H9 (cell line): ENCODE data around the gene KAT6B. TPM values are rescaled to one million over a fixed set of nuclear protein-coding genes. Genes with fewer than 3 reads are reported as not detected.

ENCODE experiments used
- DNase-seq: peaks from one replicate; pipeline ENCODE4 v3.0.0-alpha.2; 2017
- H2AFZ ChIP-seq: one replicate; pipeline ENCODE4 v1.6.1; 2013; ENCODE audit warnings: mild to moderate bottlenecking, low read length, control low read depth, moderate library complexity
- H2AK5ac ChIP-seq: 2 replicates; pipeline ENCODE4 v1.6.1; 2013; ENCODE audit warnings: low read length, control low read depth, mixed read lengths; ENCODE audit not compliant: insufficient read length
- H2BK120ac ChIP-seq: one replicate; pipeline ENCODE4 v1.6.1; 2013; ENCODE audit warnings: low read depth, mild to moderate bottlenecking, low read length, control low read depth, inconsistent platforms; ENCODE audit not compliant: poor library complexity, severe bottlenecking
- H2BK12ac ChIP-seq: 2 replicates; pipeline ENCODE4 v1.6.1; 2013; ENCODE audit warnings: low read length, control low read depth, mixed read lengths, low read depth; ENCODE audit not compliant: insufficient read length
- H2BK15ac ChIP-seq: 2 replicates; pipeline ENCODE4 v1.6.1; 2013; ENCODE audit warnings: low read depth, low read length, control low read depth
- H2BK20ac ChIP-seq: one replicate; pipeline ENCODE4 v1.6.1; 2013; ENCODE audit warnings: low read depth, mild to moderate bottlenecking, low read length, control low read depth, inconsistent platforms; ENCODE audit not compliant: poor library complexity, severe bottlenecking
- H2BK5ac ChIP-seq: 2 replicates; pipeline ENCODE4 v1.6.1; 2013; ENCODE audit warnings: low read length, control low read depth, mixed read lengths; ENCODE audit not compliant: insufficient read length
- H3K14ac ChIP-seq: 2 replicates; pipeline ENCODE4 v1.6.1; 2013; ENCODE audit warnings: low read length, control low read depth; ENCODE audit not compliant: insufficient read depth
- H3K18ac ChIP-seq: 2 replicates; pipeline ENCODE4 v1.6.1; 2013; ENCODE audit warnings: low read depth, mild to moderate bottlenecking, mixed read lengths, low read length, control low read depth; ENCODE audit not compliant: insufficient read length
- H3K23ac ChIP-seq: 2 replicates; pipeline ENCODE4 v1.6.1; 2013; ENCODE audit warnings: low read length, control low read depth, mixed read lengths, low read depth; ENCODE audit not compliant: insufficient read length
- H3K23me2 ChIP-seq: 2 replicates; pipeline ENCODE4 v1.6.1; 2013; ENCODE audit warnings: low read depth, mild to moderate bottlenecking, mixed read lengths, low read length, control low read depth; ENCODE audit not compliant: insufficient read length, poor library complexity, severe bottlenecking
- H3K27ac ChIP-seq: 2 replicates; pipeline ENCODE4 v1.5.1; 2013; ENCODE audit warnings: low read length, control low read depth, mixed read lengths, low read depth; ENCODE audit not compliant: insufficient read length
- H3K27me3 ChIP-seq: 2 replicates; pipeline ENCODE4 v1.6.1; 2013; ENCODE audit warnings: low read length, control low read depth, inconsistent platforms; ENCODE audit not compliant: insufficient read depth
- H3K4ac ChIP-seq: 2 replicates; pipeline ENCODE4 v1.6.1; 2013; ENCODE audit warnings: low read depth, mild to moderate bottlenecking, control low read depth, inconsistent platforms, low read length, moderate library complexity
- H3K4me1 ChIP-seq: 2 replicates; pipeline ENCODE4 v1.6.1; 2013; ENCODE audit warnings: low read length, control low read depth, inconsistent platforms; ENCODE audit not compliant: insufficient read depth
- H3K4me2 ChIP-seq: 2 replicates; pipeline ENCODE4 v1.6.1; 2013; ENCODE audit warnings: low read length, control low read depth, mixed read lengths; ENCODE audit not compliant: insufficient read length, insufficient read depth
- H3K56ac ChIP-seq: 2 replicates; pipeline ENCODE4 v1.6.1; 2013; ENCODE audit warnings: low read depth, mild to moderate bottlenecking, mixed read lengths, low read length, control low read depth; ENCODE audit not compliant: insufficient read length
- H3K79me1 ChIP-seq: 2 replicates; pipeline ENCODE4 v1.6.1; 2013; ENCODE audit warnings: low read depth, mild to moderate bottlenecking, moderate library complexity, low read length, control low read depth, inconsistent platforms; ENCODE audit not compliant: insufficient read depth, poor library complexity, severe bottlenecking
- H3K79me2 ChIP-seq: 2 replicates; pipeline ENCODE4 v1.6.1; 2013; ENCODE audit warnings: low read length, control low read depth, inconsistent platforms; ENCODE audit not compliant: insufficient read depth
- H3K9ac ChIP-seq: 2 replicates; pipeline ENCODE4 v1.6.1; 2013; ENCODE audit warnings: low read length, control low read depth, mixed read lengths; ENCODE audit not compliant: insufficient read length; ENCODE audit errors: extremely low read depth
- H3K9me3 ChIP-seq: one replicate; pipeline ENCODE4 v1.6.1; 2013; ENCODE audit warnings: low read depth, low read length, inconsistent platforms; ENCODE audit not compliant: control insufficient read depth
- H3T11ph ChIP-seq: one replicate; pipeline ENCODE4 v1.6.1; 2013; ENCODE audit warnings: mild to moderate bottlenecking, low read length, control low read depth, inconsistent platforms
- H4K20me1 ChIP-seq: one replicate; pipeline ENCODE4 v1.6.1; 2013; ENCODE audit not compliant: control insufficient read depth, insufficient read length, insufficient read depth
- H4K5ac ChIP-seq: 2 replicates; pipeline ENCODE4 v1.6.1; 2013; ENCODE audit warnings: low read depth, mild to moderate bottlenecking, mixed read lengths, low read length, control low read depth; ENCODE audit not compliant: insufficient read length
- H4K8ac ChIP-seq: replicated peaks from 2 replicates; pipeline ENCODE4 v1.6.1; 2013; ENCODE audit warnings: low read length, control low read depth, mixed read lengths, low read depth; ENCODE audit not compliant: insufficient read length
- H4K91ac ChIP-seq: 2 replicates; pipeline ENCODE4 v1.6.1; 2013; ENCODE audit warnings: low read depth, mild to moderate bottlenecking, moderate library complexity, mixed read lengths, low read length, control low read depth; ENCODE audit not compliant: insufficient read length
- H3K27ac Mint-ChIP-seq, 3 experiments: 2 replicates in 2 of 3; 3 replicates in 1 of 3; pipeline ENCODE4 v1.8.0; 2020 to 2021; ENCODE audit warnings: mixed read lengths in 3 of 3, mild to moderate bottlenecking in 1 of 3, moderate library complexity in 1 of 3
- H3K27me3 Mint-ChIP-seq: 2 replicates; pipeline ENCODE4 v1.8.0; 2021; ENCODE audit warnings: low read depth, mild to moderate bottlenecking, moderate library complexity, mixed read lengths
- H3K36me3 Mint-ChIP-seq, 3 experiments: 2 replicates in 2 of 3; 3 replicates in 1 of 3; pipeline ENCODE4 v1.8.0; 2020 to 2021; ENCODE audit warnings: low read depth in 3 of 3, mixed read lengths in 3 of 3; ENCODE audit not compliant: insufficient read depth in 1 of 3
- H3K4me1 Mint-ChIP-seq, 2 experiments: 2 replicates each; pipeline ENCODE4 v1.8.0; 2020; ENCODE audit warnings: mixed read lengths in 2 of 2
- H3K4me3 Mint-ChIP-seq, 2 experiments: 2 replicates in 1 of 2; 3 replicates in 1 of 2; pipeline ENCODE4 v1.8.0; 2020 to 2021; ENCODE audit warnings: mild to moderate bottlenecking in 2 of 2, mixed read lengths in 2 of 2, moderate library complexity in 1 of 2
- H3K9me3 Mint-ChIP-seq, 2 experiments: 2 replicates in 1 of 2; 3 replicates in 1 of 2; pipeline ENCODE4 v1.8.0; 2020; ENCODE audit warnings: mild to moderate bottlenecking in 2 of 2, mixed read lengths in 2 of 2, moderate library complexity in 1 of 2
- CTCF ChIP-seq: fragments of 200-600 bp; sonication (generic); conservative IDR thresholded peaks from 3 replicates; pipeline ENCODE4 v1.8.0; 2021; ENCODE audit warnings: antibody characterized with exemption, mild to moderate bottlenecking
- WGBS: extraction: QIAGEN DNeasy Blood & Tissue Kit; methylation state at CpG from one replicate; pipeline ENCODE4 v1.1.7; 2013; ENCODE audit warnings: missing lambda C conversion rate, low lambda C conversion rate, mixed read lengths; ENCODE audit not compliant: insufficient read length; ENCODE audit errors: extremely low coverage; 5-methylcytosine and 5-hydroxymethylcytosine counted together
- total RNA-seq: library from RNA; stranded (reverse); gene quantifications from 2 replicates; pipeline ENCODE4 v1.2.1, GENCODE V29; 2021

KAT6B gene
- total RNA-seq, 1 experiment from 2014 or later = 34.2 TPM

DNA sequence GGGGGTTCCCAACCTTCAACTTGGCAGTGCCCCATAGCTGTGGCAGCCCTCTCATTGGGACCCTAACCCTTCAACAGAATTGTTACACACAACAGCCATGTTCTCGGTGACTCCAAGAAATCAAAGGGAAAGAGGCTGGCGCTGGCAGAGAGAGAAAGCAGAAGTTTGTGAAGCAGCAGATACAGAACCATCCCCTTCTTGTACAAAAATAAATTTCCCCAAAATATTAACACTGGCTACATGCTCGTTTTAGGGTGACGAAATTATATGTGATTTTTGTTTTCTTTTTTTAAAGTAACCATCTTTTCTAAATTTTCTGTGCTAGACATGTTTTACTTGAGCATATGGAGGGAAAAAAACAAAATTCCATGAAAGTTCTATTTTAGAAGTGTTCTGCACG lies 239.9 kb downstream of the KAT6B start:
- H3K14ac ChIP-seq = no peak overlapping the region
- no peak overlapping the region; a peak in 1 of 7 replicates for H3K27ac Mint-ChIP-seq
- no peak overlapping the region for H3K18ac ChIP-seq

More for the DNA sequence above, 239.9 kb downstream of the KAT6B start:
- no peak overlapping the region for H2AK5ac ChIP-seq
- H3K9me3 ChIP-seq = no peaks in the 10 kb centered on the region
- H3K4me1 Mint-ChIP-seq = peaks cover 9 to 10% of the 10 kb centered on the region in 2 experiments
- H2BK5ac ChIP-seq = no peak overlapping the region
- H2BK120ac ChIP-seq = no peak overlapping the region
- no peaks in the 10 kb centered on the region for H3K79me1 ChIP-seq
- H4K20me1 ChIP-seq = no peaks in the 10 kb centered on the region
- DNase-seq = no peak
- no CpG with 5 or more reads among the region's 5 CpGs for WGBS
- no peaks in the 10 kb centered on the region for H3K36me3 Mint-ChIP-seq
- no peak overlapping the region for H3K56ac ChIP-seq
- H3K27ac ChIP-seq = no peak overlapping the region
- no peak overlapping the region for H2BK15ac ChIP-seq
- no peak overlapping the region for H4K91ac ChIP-seq
- no peaks in the 10 kb centered on the region; the same call in 1 of the 2 replicates for H3K27me3 Mint-ChIP-seq
- no peaks in the 10 kb centered on the region for H3K27me3 ChIP-seq
- no peak overlapping the region for H2AFZ ChIP-seq
- H3K23ac ChIP-seq = no peak overlapping the region
- no peak overlapping the region for H3K4me2 ChIP-seq
- TF ChIP-seq CTCF = no peak
- H3K9me3 Mint-ChIP-seq = no peaks in the 10 kb centered on the region
- no peak overlapping the region for H3K9ac ChIP-seq
- H4K5ac ChIP-seq = no peak overlapping the region
- H3K4me1 ChIP-seq = no peaks in the 10 kb centered on the region
- H3T11ph ChIP-seq = no peak overlapping the region
- no peak overlapping the region for H4K8ac ChIP-seq
- H2BK20ac ChIP-seq = no peak overlapping the region
- H3K4me3 Mint-ChIP-seq = no peak overlapping the region
- no peak overlapping the region for H2BK12ac ChIP-seq
- no peak overlapping the region for H3K4ac ChIP-seq
- H3K23me2 ChIP-seq = no peaks in the 10 kb centered on the region
- no peaks in the 10 kb centered on the region for H3K79me2 ChIP-seq
